Measurements from ENCODE around the gene HDAC9. TPM values are rescaled to one million over a fixed set of nuclear protein-coding genes. Genes with fewer than 3 reads are reported as not detected.

The HDAC9 gene
- 1.3 and 2.5 TPM in 2 replicates for total RNA-seq

DNA sequence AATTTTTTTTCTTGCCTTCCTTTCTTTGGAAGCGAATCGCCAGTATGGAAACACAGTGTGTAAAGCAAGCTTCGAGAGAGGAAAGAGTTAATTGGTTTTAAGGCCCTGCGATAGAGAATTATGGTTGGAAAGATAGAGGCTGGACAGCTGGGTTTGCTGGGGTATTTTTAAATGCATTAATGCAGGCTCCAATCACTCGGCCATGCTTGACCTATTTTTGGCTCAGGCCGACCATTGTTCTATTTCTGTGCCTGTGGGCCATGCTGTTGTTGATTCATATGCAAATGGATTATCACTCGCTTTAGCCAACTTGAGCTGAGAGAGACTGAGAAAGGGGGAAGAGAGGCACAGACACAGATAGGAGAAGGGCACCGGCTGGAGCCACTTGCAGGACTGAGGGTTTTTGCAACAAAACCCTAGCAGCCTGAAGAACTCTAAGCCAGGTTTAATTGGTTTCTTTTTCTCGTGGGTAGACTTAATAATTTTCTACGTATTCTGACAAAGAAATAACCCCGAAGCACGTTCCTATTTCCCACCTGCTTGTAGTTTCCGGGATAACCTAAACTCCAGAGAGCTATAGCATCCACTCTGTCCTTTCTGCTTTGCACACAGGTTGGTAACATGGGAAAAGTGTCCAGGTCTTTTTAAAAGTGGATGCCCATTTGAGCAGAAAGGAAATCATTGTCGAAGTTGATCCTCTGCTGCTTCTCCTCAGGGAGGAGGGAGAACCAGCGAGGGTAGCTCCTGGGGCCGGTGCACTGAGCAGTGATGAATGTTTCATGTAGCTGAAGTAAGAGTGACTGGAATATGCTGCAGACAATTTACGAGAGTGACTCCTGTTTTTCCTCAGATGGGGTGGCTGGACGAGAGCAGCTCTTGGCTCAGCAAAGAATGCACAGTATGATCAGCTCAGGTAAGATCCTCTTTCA, at the start of gene HDAC9:
TSS of gene HDAC9 (plus strand) at position 338 of the 929 bp plus-strand sequence. CDS start at position 892, 554 bp downstream.

